HG03196 (cell line): ENCODE data around the gene CREG1.

Experiments used
- ATAC-seq: cut with Tn5 transposase; IDR thresholded peaks from one replicate; pipeline ENCODE4 v1.9.1; 2021; ENCODE audit not compliant: unreplicated experiment

CREG1 gene

DNA sequence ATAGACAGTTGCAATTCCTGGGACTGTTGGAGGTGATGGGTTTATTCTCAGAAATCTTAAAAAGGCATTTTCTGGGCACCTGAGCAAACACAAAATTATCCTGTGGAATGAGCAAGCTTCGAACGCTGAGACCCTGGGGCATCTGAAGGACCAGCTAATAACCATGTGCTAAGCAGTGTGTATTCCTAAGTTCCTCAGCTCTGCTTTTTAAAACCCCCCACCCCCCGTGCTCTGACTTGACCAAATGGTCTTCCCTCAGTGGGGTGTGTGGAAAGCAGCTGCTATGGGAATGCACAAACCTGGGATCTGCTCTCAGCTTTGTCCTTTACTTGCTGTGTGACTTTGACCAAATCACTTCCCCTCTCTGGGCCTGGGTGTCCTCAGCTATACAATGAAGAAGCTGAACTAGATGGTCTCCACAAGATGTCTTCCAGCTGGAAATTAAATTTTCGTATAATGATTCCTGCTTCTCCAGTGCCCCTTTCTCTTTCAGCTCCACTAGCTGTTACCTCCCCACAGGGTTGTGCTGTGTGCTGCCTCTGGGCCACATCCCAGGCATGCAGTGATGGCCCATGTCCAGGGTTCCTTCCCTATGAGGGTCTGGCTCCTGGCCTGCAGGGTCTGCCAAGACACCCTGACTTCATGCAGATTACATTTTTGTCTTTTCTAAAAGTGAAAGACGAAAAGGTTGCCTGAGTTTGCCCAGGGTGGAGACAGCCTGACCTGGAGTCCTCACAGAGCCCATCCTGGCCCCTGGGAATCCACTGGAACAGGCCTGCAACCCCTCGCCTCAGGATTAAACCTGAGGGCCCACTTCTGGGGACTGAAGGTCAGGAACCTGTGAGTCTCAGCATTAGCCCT is 20.4 kb downstream of the CREG1 start:
- no peak for ATAC-seq

DNA sequence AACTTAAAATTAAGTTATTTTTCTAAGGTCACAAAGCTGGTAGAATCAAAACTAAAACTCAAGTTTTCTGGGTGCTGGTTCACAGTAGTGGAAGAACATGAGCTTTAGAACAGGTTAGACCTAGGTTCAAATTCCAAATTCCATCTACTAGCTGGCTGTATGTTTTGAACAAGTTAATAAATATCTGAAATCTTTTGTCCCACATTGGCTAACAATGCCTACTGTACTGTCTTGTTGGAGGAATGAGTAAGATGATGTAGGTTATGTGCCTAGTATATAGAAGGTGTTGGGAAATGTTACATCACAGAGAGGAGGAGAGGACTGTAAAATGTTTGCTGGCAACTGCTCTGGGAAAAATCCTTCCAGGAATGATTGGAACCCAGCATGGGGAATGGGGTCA is 21.2 kb downstream of the CREG1 start:
- ATAC-seq: no peak

DNA sequence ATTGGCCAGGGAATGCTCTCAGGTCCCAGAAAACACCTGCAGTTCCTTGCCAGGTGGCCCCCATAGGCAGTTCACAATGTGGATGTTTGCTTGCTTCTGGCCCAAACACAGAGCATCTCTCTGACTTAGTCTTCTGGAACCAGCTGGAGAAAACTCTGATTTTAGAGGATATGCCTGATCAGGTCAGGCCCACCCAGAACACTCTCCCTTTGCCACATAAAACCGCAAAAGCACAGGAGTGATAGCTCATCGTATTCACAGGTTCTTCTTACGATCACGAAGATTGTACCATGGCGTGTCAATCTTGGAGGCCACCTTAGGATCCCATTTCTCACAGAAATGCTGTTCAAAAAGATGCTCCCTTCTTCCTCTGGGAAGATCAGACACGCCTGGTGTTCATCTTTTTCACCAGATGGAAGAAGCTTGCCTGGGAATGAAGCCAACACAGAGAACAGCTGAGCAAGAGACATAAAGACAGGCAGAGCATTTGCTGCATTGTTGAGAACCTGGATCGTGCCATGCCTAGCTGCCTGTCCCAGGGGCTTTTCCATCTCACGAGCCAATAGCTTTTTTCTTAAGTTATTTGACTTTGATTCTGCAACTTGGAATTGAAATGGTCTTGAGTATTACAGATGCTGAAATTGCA is 23.6 kb downstream of the CREG1 start:
- ATAC-seq: no peak

DNA sequence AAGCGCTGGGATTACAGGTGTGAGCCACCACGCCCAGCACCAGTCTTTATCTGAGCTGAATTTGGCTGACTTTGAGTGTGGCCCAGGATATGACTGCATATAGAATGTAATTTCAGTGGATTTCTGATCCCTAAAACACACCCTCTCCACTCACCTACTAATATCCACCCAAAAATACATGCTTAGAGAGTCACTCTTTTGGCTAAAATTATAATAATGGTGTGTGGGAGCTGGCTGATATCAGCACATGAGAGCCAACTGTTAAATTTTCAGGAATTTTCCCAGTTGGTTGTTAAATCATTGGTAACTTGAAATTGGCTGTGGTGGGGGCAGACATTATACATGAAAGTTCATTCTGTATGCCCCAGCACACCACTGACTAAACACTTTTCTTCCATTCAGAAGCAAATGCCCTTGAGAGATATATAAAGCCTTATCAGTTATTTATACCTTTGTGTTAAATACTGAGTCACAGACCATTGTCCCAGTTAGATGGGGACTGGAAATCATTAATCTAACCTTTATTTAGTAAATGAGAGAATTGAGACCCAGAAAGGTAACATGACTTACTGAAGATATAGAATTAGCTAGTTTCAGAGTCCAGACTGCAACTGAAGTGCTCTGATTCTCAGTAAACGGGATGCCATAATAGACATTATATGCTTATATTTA is 25.4 kb downstream of the CREG1 start:
- no peak for ATAC-seq

DNA sequence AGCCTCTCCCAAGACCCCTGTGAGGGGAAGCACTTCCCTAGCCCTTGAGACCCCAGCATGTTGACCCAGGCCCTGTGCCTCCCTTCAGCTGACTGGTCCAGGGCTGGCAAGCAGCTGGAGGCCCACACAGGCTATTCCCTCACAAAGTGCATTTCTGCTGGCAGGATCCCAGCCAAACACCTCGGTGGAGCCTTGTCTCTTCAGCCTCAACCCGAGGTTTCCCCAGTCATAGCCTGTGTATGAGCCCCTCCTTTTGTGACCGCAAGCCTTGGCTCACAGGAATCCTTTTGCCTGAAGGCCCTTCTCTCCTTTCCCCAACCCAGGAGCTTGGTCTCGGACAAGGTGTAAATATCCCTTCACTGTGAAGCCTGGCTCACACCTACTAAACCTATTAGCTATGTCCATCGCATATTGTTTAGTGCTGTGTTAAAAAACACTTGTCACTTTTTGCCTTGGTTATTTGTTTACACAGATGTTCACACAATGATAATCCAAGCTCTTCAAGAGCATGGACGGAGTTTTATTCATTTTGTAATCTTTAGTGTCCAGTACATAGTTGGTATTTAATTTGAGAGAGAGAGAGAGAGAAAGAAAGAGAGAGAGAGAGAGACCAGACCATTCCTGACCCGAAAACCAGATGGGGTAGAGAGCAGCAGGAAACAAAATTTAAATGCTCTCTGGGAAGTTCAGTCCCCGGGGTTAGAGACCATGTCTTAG is 26.7 kb downstream of the CREG1 start:
- no peak for ATAC-seq

DNA sequence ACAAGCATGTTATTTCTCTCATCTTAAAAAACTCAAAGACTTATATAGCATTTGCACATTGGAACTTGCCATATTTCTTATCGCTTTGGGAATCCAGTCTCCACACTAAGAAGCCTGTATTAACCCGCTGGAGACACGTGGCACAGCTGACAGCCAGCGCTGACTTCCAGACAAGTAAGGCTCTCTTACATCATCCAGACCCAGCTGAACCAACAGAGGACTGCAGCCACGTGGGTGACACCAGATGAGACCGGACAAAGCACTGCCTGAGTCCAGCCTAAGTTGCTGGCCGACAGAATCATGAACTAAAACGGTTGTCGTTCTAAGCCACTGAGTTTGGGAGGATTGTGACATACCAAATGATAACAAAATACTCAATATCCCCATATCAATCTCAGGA is 28.9 kb downstream of the CREG1 start:
- no peak for ATAC-seq

DNA sequence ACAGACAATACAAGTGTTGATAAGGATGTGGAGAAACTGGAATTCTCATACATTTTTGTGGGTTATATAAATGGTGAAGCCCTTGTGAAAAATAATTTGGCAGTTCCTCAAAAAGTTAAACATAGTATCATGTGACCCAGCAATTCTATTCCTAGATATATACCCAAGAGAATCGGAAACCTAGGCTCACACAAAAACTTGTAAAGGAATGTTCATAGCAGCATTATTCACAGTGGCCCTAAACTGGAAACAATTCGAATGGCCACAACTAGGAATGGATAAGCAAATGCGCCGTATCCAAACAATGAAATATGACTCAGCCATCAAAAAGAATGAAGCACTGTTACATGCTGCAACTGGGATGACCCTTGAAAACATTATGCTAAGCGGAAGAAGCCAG is 31.3 kb downstream of the CREG1 start:
- ATAC-seq: no peak

DNA sequence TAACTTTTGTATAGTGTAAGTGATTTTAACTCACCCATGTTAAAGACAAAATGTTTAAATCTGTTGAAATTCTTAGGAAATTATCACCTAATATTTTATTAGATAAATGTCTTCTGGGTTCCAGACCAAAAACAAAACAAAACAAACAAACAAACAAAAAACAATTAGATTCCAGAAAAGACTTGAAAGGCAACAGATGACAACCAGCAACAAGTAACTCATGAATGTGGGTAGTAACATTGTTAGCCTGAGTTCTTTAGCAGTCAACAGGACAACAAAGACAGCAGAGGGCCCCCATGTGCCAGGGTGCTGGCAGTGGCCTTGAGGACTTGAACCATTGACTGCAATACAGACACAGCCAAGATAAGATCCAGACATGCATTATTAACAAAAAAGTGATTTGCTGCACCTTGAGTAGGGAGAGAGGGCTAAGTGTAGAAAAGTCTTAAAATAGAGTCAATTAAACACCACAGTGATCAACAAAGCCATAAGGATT is 32.8 kb downstream of the CREG1 start:
- ATAC-seq: no peak

DNA sequence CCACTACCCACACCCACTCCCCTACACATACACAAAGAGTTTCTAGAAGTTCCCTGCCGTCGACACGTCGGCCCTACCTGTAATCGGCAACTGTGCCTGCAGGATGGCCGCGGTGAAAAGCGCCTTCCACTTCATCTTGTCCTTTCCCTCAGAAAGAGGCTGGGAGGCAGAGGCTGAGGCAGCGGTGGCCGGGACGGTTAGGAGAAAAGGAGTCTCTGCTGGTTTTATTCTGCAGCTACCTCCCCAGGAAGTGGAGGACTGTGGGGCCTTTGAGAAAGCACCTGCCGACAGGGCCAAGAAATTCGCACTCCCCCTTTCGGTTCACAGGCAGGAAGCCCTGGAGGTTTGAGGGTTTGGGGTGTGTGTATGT is 35.2 kb downstream of the CREG1 start, which contains the start of gene CD247:
Gene CD247, minus strand, starts transcription at position 199 of the 370 bp plus-strand sequence. Its CDS starts 64 bp downstream, at position 135.
- no peak for ATAC-seq

DNA sequence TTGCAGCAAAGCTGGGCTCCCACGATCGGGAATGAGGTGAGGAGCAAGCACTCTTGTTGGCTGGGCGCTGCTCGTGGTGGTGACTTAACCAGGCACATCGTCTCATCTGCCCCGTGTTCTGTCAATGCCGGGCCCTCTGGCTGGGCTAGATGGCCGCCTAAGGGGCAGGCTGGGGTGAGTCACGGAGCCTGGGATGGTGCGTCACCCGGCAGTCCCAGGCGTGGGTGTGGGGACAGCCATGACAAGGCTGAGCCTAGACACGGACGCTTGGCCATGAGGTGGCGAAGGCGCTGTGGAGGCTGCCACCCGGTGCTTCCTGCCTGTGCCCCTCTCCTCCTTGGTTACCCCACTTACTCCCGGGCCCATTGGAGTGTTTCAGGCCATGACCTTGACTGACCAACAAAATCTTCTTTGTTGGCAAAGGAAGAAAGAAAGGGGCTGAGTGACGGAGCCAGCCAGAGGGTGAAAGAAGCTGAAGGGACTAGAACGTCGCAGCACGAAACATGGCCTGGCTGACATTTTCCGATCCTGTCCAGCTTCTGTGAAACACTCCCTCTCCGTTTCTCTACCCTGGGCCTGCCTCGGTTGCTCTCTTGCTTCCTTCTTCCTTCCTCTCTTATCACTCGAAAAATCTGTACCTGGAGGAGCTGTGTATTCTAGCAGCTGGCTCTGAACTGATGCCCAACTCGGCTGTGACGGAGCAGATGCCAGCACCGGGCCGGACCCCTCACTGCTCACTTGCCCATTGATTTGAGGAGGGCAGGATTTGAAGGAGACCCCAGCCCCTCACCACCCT is 35.8 kb downstream of the CREG1 start:
- ATAC-seq: no peak

DNA sequence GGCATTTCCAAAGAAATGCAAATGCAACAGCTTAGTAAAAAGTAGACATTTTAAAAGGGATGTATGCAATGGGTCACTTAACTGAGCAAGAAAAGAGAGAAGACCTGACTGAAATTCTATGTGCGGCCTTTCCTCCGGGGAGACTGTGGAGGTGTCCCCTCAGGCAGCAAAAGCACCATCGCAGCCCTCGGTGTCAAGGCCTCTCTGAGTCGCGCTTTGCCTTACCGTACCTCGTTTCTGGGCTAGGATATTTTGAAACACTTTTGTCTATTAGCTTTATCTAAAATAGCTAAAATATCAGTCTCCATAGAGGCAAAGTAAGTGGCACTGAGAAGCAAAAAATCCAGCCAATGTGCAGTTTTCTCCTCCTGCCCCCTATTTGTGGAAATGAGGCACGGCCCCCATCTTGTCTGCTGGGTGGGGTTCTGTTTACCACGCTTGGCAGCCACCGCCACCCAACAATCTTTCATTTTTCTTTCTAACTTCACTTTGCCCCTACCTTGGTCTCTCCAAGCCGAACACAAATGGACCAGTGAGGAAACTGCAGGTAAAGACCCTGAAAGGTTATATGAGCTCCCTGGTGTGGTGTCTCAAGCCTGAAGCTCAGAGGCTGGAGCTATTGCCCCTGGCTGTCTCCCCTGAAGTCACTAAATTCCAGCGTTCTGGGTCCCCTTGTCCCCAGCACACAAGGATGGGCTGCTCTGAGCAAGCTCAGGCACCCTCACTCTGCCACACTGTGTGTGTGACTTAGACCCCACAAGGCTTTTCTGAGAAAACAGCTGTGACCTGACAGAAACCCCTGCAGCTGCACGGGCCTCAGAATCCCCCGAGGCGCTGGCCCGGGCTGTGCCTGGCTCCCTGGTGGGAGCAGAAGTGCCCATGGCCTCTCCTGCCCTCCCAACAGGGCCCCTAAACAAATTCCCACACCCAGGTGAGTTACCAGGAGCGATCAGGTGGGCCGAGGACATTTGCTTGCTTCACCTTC is 36.9 kb downstream of the CREG1 start:
- ATAC-seq: no peak

DNA sequence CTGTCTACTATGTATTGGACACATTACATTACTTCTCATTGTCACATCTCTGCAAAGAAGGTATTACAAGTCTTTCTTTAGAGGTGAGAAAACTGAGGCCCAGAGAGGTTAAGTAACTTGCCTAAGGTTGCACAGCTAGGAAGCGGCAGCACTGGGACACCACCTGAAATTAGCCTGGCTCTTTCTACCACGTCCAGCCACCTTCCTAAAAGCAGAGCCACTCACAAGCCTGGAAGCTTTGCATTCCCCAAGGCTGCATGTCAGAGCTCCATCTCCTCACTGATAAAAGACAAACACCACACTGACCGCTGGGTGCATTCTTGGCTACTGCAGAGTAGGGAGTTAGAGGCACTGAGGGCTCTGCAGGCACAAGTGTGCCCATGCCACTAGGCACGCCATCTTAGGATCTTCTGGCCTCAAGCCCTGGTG is 37.7 kb downstream of the CREG1 start:
- ATAC-seq: no peak

DNA sequence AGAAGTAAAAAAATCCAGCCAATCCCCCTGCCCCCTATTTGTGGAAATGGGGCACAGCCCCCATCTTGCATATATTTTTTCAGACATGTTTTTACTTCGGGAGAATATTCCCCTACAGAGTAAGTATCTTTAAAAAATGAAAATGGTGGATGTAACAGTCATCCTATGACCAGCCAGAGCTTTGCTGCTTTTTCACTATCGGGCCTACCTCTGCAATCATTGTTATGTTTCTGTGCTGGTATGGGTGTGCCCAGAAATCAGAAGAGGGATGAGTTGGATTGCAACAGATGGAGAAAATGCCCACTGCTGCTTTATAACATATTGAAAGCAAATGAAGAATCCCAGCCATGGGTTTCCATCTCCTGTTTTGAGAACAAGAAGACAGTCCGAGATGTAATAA is 38.1 kb downstream of the CREG1 start:
- no peak for ATAC-seq

DNA sequence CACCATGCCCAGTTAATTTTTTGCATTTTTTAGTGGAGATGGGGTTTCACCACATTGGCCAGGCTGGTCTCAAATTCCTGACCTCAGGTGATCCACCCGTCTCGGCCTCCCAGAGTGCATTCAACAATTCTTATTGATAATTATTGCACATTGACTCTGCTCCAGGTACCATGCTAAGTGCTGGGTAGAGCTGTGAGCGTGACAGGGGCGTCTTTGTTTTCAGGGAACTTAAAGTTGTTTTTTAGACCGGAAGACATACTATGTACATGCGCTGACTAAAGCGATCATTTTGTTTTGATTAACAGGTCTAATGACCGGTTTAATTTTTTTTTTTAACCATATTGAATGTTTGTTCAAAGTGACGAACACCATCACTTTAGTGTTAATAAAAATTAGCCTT is 39.3 kb downstream of the CREG1 start:
- no peak for ATAC-seq

DNA sequence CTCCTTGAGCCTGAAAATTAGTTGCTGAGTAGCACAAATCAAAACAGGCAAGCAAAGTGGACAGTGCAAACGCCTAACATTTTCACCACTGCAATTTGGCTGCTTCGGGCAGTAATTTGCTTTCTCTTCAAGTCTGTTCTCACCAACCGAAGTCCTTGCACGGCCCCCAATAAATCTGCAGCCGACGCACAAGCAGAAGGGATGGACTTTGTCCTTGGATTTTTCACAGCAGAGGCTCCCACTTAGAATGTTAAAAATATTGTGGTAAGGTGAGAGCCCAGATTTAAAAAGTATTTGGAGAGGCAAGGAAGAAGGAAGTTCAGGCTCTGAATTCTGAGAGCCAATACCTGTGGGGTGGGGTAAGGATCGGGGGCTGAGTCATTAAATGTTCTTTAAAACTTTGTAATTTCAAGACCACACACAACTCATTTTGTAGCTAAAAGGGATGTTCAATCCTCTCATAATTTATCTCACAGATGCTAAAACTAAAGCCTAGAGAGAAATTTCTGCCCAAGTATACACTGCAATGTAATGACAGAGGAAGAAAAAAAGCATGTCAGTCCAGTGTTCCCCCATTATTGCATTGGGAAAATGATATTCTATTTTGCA is 41.4 kb downstream of the CREG1 start:
- ATAC-seq: no peak

DNA sequence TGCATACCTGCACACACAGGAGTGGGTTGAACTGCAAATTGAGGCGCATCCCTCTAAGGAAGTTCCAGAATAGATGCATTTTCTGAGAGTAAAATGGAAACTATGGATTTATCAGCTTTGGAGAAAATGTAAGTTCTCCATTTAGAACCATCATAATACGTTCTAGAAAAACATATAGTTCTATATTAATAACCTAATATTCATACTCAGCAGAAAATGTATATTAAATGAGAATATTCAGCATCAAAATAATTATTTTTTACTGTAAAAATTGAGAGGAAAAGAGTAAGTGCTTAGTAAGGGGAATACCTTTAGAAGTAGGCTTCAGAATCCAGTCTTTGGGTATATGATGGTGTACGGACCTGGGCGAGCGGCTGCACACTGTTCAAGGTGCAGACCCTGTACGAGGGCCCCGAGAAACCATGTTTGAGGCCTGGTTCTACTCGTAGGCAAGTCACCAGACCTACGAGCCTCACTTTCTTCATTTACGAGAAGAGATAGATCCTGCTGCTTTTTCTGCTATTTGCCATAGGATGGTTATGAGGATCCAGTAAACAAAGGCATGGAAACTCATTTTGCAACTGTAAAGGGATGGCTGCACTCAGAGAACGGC is 42.1 kb downstream of the CREG1 start:
- ATAC-seq: no peak

DNA sequence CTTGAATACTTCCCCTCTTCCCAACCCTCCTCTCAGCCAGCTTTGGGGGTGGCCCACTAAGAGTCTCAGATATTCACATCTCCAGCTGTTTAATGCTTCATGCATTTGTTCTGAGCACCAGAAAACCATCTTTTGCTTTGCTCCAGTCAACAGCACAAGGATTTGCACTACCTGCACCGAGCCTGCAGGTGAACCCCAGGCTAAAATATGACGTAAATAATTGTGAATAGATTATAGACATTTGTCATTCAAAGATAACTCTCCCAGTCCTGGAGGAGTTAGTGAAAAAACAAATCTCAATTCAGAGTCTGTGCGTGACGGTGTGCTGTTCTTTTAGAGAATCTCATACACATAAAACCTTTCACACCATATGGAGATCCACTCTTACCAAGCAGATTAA is 42.7 kb downstream of the CREG1 start:
- ATAC-seq: no peak

DNA sequence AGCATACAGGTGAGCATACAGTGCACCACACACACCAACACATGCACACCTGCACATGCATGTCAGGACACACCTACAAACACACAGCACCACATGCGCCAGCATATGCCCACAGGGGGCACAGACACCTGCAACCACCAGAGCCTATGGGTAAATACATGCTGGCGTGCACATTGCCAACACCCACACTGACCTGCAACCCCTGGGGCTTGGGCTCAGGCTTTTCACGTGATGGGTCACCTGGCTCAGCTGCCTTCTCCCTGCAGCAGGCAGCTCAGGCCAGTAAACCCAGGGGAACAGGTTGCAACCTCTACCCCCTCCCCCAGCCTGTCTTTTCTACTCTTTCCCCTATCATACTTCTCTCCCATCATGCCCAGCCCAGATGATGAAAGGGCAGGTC is 43.3 kb downstream of the CREG1 start:
- ATAC-seq: no peak
